Neutrophil (primary cell): ENCODE data around the gene SNX33.
"Not testable (repeated sequence)": the region's sequence is repeated elsewhere in the genome, so short reads cannot be mapped to it uniquely, and the experiment has no call there.

Source experiments
- H3K27ac ChIP-seq: fragments of 200-600 bp; sonication (generic); 2 replicates; pipeline ENCODE4 v1.5.1; 2016; ENCODE audit warnings: mild to moderate bottlenecking, moderate library complexity
- H3K27me3 ChIP-seq: fragments of 200-600 bp; sonication (generic); 2 replicates; pipeline ENCODE4 v1.6.0; 2016; ENCODE audit warnings: mild to moderate bottlenecking
- H3K36me3 ChIP-seq: fragments of 200-600 bp; sonication (generic); 2 replicates; pipeline ENCODE4 v1.5.1; 2017
- H3K4me1 ChIP-seq, 2 experiments: fragments of 200-600 bp in 1 of 2; sonication (generic) in 1 of 2; 1 replicate in 1 of 2; 2 replicates in 1 of 2; pipeline versions ENCODE4 v1.5.1 to v1.6.1; 2013 to 2016; ENCODE audit warnings: low read depth in 1 of 2, low read length in 1 of 2, mild to moderate bottlenecking in 1 of 2, moderate library complexity in 1 of 2; ENCODE audit not compliant: control insufficient read depth in 1 of 2, insufficient read depth in 1 of 2
- H3K4me3 ChIP-seq, 2 experiments: fragments of 200-600 bp in 1 of 2; sonication (generic) in 1 of 2; 1 replicate in 1 of 2; 2 replicates in 1 of 2; pipeline ENCODE4 v1.5.1; 2013 to 2016; ENCODE audit warnings: low read depth in 1 of 2, low read length in 1 of 2, mild to moderate bottlenecking in 1 of 2, moderate library complexity in 1 of 2
- H3K9me3 ChIP-seq: fragments of 200-600 bp; sonication (generic); 2 replicates; pipeline ENCODE4 v1.5.1; 2016
- TF ChIP-seq, protein P1 (sequence below): fragments of 200-600 bp; sonication (generic); IDR thresholded peaks from 2 replicates; pipeline ENCODE4 v1.5.1; 2016; ENCODE audit warnings: antibody characterized with exemption

The SNX33 gene

DNA sequence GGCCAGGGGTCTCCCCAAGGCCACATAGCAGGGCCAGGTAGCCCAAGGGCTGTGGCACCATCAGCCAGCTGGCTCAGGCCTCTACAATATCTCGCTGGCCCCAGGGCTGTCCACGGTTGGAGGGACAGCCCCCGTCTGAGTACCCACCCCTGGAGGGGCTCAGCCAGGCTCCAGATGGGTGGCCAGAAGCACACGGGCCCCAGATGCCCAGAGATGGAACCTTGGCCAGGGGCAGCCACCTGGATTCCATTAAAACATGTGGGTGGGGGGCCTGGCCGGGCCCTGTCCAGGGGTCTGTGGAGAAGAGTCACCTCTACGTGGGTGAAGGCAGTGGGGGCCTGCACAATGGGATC, 56.5 kb downstream of the SNX33 start:
- Histone ChIP-seq H3K36me3 (no peaks in the 10 kb centered on the region), H3K9me3 (no peaks in the 10 kb centered on the region), H3K27me3 (peaks cover 17% of the 10 kb centered on the region), H3K27ac (no peak overlapping the region), H3K4me3 (no peak overlapping the region), H3K4me1 (no peaks in the 10 kb centered on the region)
- TF ChIP-seq, protein P1, sequence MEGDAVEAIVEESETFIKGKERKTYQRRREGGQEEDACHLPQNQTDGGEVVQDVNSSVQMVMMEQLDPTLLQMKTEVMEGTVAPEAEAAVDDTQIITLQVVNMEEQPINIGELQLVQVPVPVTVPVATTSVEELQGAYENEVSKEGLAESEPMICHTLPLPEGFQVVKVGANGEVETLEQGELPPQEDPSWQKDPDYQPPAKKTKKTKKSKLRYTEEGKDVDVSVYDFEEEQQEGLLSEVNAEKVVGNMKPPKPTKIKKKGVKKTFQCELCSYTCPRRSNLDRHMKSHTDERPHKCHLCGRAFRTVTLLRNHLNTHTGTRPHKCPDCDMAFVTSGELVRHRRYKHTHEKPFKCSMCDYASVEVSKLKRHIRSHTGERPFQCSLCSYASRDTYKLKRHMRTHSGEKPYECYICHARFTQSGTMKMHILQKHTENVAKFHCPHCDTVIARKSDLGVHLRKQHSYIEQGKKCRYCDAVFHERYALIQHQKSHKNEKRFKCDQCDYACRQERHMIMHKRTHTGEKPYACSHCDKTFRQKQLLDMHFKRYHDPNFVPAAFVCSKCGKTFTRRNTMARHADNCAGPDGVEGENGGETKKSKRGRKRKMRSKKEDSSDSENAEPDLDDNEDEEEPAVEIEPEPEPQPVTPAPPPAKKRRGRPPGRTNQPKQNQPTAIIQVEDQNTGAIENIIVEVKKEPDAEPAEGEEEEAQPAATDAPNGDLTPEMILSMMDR: no peak

DNA sequence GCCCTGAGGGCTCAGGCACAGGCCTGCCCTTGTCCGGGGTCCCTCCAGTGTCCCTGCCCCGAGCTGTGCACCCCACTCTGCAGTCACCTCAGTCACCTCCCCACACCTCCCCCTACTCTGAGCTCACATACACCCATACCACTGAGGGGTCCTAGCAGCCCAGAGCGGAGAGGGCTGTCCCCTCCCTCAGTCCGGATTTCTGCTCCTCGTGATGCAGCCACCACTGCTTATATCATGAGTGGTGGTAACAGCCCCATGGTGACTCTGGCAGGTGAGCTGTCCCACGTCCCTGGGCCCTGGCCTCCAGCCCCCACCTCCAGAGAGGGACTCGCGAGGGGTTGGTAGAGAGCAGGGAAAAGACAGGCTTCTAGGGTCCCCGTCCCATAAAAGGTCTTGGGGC, 56.9 kb downstream of the SNX33 start:
- TF ChIP-seq, protein P1: no peak
- Histone ChIP-seq H3K36me3 (no peaks in the 10 kb centered on the region), H3K27ac (no peak overlapping the region), H3K27me3 (peaks cover 17% of the 10 kb centered on the region), H3K4me3 (no peak overlapping the region), H3K4me1 (no peaks in the 10 kb centered on the region), H3K9me3 (no peaks in the 10 kb centered on the region)

DNA sequence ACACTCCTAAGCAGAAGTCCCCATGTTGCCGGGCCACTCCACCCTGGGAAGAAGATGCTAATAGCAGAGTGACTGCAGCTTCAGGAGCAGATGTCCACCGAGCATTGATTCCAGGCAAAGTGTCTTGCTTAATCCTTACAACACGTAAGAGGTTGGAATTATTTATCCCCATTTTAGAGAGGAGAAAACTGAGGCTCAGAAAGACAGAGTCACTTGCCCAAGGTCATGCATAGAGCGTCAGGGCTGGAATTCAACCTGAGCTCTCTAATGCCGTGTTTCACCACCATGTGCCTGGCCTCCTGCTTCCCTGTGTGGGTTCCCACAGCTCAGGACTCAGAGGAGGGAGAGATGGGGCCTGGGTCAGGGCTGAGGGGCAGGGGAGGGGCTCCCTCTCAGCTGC, 57.7 kb downstream of the SNX33 start:
- not testable (repeated sequence) for H3K4me3 ChIP-seq, H3K27ac ChIP-seq, H3K9me3 ChIP-seq, H3K36me3 ChIP-seq, H3K4me1 ChIP-seq
- H3K27me3 ChIP-seq: peaks cover 14% of the 10 kb centered on the region

DNA sequence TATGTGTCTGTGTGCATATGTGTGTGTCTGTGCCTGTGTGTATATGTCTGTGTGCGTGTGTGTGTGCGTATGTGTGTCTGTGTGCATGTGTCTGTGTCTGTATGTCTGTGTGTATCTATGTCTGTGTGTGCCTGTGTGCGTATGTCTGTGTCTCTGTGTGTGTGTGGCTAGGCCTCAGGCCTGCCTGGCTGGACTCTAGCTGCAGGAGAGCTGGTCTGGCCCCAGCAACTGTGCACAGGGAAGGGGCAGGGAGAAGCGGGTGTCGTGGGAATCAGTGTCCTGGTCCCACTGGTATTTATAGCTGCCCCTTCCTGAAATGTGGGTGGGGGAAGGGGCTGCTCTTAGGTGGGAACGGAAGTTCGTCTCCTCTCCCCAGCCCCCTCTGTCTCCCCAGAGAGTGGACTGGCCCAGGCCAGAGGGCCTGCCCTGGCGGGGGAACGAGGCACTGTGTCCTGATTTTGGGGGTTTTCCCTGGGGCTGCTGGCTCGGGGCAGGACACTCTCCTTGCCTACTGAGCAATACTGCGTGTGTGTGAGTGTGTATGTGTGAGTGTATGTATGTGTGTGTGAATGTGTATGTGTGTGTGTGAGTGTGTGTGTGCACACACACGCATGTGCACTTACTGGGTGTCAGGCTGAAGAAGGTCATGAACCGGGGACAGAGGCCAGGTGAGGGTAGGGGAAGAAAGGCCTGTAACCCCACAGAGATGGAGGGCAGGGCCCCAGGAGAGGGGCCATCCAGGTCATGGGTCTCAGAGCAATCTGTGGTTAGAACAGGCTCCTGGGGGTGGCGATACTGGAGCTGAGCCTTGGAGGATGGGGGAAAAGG, 58.4 kb downstream of the SNX33 start:
- Histone ChIP-seq H3K27ac (no peak overlapping the region), H3K27me3 (peaks cover 10% of the 10 kb centered on the region), H3K4me1 (no peaks in the 10 kb centered on the region), H3K9me3 (no peaks in the 10 kb centered on the region), H3K36me3 (no peaks in the 10 kb centered on the region), H3K4me3 (no peak overlapping the region)
- TF ChIP-seq, protein P1: no peak

DNA sequence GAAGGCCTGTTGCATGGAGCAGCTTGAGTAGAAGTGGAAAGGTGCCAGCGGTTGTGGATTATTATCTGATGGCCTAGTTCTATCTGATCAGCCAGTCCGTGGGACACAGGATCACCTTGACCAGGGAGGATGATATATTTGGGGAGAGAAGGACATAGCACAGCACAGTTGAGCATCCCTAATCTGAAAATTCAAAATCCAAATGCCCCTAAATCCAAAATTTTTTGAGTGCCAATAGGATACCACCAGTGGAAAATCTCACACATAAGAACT, 58.9 kb downstream of the SNX33 start:
- Histone ChIP-seq H3K4me3 (no peak overlapping the region), H3K9me3 (no peaks in the 10 kb centered on the region), H3K27me3 (peaks cover 13% of the 10 kb centered on the region), H3K36me3 (no peaks in the 10 kb centered on the region), H3K27ac (no peak overlapping the region), H3K4me1 (no peaks in the 10 kb centered on the region)
- TF ChIP-seq, protein P1: no peak

DNA sequence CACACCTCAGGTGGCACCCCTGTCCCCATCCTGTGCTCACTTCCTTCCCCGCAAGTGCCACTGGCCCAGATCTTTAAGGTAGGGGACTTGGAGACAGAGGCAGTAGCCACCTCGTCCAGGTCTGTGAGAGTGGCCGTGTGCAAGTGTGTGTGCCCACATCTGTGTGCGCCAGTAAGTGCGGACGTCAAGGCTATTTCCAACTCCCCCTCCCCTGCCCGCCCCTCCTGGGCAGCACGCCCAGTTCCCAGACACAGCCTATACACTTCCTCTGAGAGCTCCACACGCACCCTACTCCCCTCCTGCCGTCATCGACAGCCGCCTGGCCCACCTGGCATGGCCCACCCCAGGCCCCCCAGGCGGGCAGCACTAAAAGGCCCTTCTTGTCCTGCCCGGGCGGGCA, 61.7 kb downstream of the SNX33 start:
- H3K4me1 ChIP-seq, H3K4me3 ChIP-seq, H3K27ac ChIP-seq, H3K9me3 ChIP-seq, H3K36me3 ChIP-seq: not testable (repeated sequence)
- H3K27me3 ChIP-seq: peaks cover 41% of the 10 kb centered on the region

DNA sequence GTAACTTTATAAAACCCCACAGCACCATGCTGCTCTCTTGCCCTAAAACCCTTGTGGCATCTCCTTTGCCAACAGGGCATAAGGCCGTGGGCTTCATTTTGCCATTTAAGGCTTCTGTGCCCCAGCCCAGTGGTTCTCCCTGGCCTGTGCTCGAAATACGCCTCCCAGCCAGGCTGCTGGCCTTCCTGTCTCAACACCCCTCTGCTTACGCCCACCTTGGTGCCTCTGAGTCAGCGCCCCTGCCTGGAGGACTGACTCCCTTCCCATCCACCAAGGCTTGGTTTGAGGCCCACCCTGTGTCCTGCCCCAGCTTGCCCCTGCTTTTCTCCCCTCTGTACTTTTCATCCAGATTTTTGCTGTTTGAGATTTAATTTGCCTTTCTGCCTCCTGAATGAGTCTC, 63.2 kb downstream of the SNX33 start:
- H3K4me1 ChIP-seq, H3K27ac ChIP-seq, H3K9me3 ChIP-seq, H3K36me3 ChIP-seq, H3K4me3 ChIP-seq: not testable (repeated sequence)
- H3K27me3 ChIP-seq: peaks cover 41% of the 10 kb centered on the region

DNA sequence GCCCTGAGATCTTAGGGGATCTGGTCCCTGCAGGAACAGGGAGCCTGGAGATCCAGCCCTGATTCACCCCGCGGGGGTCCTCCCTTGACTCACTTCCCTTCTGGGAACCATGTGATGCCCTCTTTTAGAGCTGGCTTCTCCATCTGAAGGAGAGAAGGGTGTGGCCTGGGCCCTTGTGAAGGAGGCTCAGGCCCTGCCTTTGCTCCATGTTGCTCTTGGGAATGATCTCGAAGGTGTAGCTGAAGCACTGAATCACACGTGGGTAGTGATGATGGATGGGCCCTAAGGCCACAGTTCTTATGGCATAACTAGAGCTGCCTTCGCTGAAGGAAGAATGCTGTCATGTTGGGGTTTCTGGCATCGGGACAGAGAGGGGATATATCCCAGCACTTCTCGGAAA, 63.8 kb downstream of the SNX33 start:
- H3K4me3 ChIP-seq, H3K36me3 ChIP-seq, H3K9me3 ChIP-seq, H3K27ac ChIP-seq, H3K4me1 ChIP-seq: not testable (repeated sequence)
- peaks cover 41% of the 10 kb centered on the region for H3K27me3 ChIP-seq
